SH-SY5Y (cell line): ENCODE results near the gene NKAIN1.

Experiments
- GATA2 ChIP-seq: IDR thresholded peaks from 2 replicates; pipeline ENCODE4 v1.6.1; 2011; ENCODE audit warnings: mild to moderate bottlenecking, low read depth, low read length
- GATA3 ChIP-seq: IDR thresholded peaks from 2 replicates; pipeline ENCODE4 v1.6.1; 2011; ENCODE audit warnings: low read depth, mild to moderate bottlenecking, low read length, moderate library complexity

- TF ChIP-seq GATA3 (no peak), GATA2 (no peak)
Observed at GRCh38 chr1:31198150-31198549, 41.5 kb downstream of the NKAIN1 start.
